Measurements from ENCODE around the gene NPHP3. TPM values are rescaled to one million over a fixed set of nuclear protein-coding genes. Genes with fewer than 3 reads are reported as not detected.

NPHP3 gene
- total and polyA plus RNA-seq, 2 of the 4 experiments (the other 2 are of a cell fraction), result 19.9 to 21.3 TPM

DNA sequence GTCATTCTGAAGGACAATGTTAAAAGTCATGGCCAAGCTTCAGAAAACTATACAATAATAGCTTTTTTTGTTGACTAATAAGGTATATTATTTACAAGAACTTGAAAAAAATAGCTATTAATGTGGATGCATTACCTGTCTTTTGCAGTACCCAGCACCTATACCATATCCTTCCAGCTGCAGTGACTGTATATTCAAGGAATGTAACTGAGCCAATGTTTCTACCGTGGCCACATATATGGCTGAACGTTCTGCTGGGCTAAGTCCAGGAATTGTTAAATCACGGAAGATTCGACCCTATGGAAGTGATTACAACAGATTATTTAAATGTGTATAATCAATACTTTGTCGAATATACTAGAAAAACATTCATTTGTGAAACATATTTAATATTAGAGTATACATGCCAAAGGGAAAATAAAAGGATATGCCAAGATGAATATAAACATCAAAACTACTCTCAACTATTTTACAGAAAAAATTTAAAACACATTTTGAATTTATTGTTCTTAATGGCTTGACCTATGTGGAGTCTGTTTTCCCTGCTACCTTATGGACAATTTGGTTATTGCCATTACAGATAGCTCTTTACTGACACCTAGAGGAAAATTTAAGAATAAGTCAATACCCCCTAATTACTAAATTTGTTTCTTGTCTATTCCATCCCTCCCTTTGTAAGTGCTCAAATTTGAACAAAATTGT is 80.2 kb downstream of the NPHP3 start:
- Histone ChIP-seq H3K4me1 (ENCODE audit: control insufficient read depth, insufficient read depth, low read length) (peaks cover 9% of the 10 kb centered on the region), H2AFZ (replicated peaks; ENCODE audit: low read length, poor library complexity) (no peak overlapping the region), H3K36me3 (ENCODE audit: control insufficient read depth, insufficient read depth, low read length) (peaks cover 3% of the 10 kb centered on the region; the same call in 1 of the 2 replicates), H3K4ac (ENCODE audit: low read depth, low read length) (peak overlapping the region; percentile 65), H3K27me3 (ENCODE audit: control insufficient read depth, insufficient read depth, low read length) (no peaks in the 10 kb centered on the region), H4K5ac (ENCODE audit: low read depth, low read length) (no peak overlapping the region), H2AK9ac (replicated peaks; ENCODE audit: low read depth, low read length, poor library complexity) (no peak overlapping the region), H2AK5ac (ENCODE audit: low read depth, low read length) (peak overlapping the region; percentile 91; the same call in 1 of the 2 replicates), H3K27ac (ENCODE audit: insufficient read depth, low read length) (no peak overlapping the region), H3K4me2 (ENCODE audit: low read depth, low read length) (no peak overlapping the region), H2BK5ac (ENCODE audit: low read depth, low read length, poor library complexity, severe bottlenecking) (peak overlapping the region; percentile 67), H4K20me1 (ENCODE audit: insufficient read depth, low read length) (no peaks in the 10 kb centered on the region), H3K56ac (ENCODE audit: extremely low read depth, insufficient read depth, low read length) (no peak overlapping the region), H2BK20ac (ENCODE audit: low read depth, low read length) (peak overlapping the region; percentile 91), H3K9me3 (ENCODE audit: control insufficient read depth, insufficient read depth, low read length) (no peaks in the 10 kb centered on the region), H2BK15ac (ENCODE audit: low read depth, low read length) (peak overlapping the region; percentile 80; the same call in 2 of the 3 replicates), H3K9ac (ENCODE audit: low read depth, low read length) (no peak overlapping the region), H3K23ac (ENCODE audit: low read depth, low read length) (no peak overlapping the region), H3K79me1 (ENCODE audit: low read depth in 1 of 2, low read length in 2 of 2) (peaks cover 0 to 5% of the 10 kb centered on the region in 2 experiments; a peak in 1 of 4 replicates), H3K18ac (ENCODE audit: low read depth, low read length) (peak overlapping the region; percentile 55; the same call in 1 of the 2 replicates), H4K91ac (ENCODE audit: insufficient read depth, low read depth, low read length) (peak overlapping the region; percentile 85), H3K9me1 (ENCODE audit: insufficient read depth, low read length) (no peaks in the 10 kb centered on the region; the same call in 1 of the 2 replicates), H4K8ac (ENCODE audit: low read depth in 2 of 2, low read length in 2 of 2) (peak overlapping the region in 1 of 2 experiments; percentile 54; a peak in 1 of 4 replicates), H2BK120ac (ENCODE audit: low read depth, low read length) (peak overlapping the region; percentile 75; the same call in 1 of the 2 replicates), H3K4me3 (ENCODE audit: insufficient read depth, low read depth, low read length) (no peak overlapping the region), H3K14ac (replicated peaks; ENCODE audit: low read depth, low read length) (peak overlapping the region; percentile 81)
- POLR2A ChIA-PET (ENCODE audit: unreplicated experiment), result no interaction called here
- intact Hi-C loops (cut with micrococcal nuclease), result loop anchor here (1.0 to 5.0 kb wide), 3 partner anchors 106 to 385 kb away; no protein-coding TSS in a partner anchor
- no CpG with 5 or more reads among the region's 5 CpGs for WGBS, 2 experiments (ENCODE audit: extremely low coverage in 2 of 2, insufficient read length in 1 of 2)
- dilution Hi-C loops (cut with HindIII; ENCODE audit: low sequenced_read_pairs, unreplicated experiment), result loop anchor here (25.0 kb wide), 1 partner anchor 105 kb away; no protein-coding TSS in a partner anchor
- in situ Hi-C loops (cut with MboI; ENCODE audit: low sequenced_read_pairs), result loop anchor here (25.0 kb wide), 1 partner anchor 380 kb away; no protein-coding TSS in a partner anchor
- peak; percentile 72 for ATAC-seq (ENCODE audit: low read depth)
- TF ChIP-seq CTCF (conservative IDR thresholded peaks at IDR 0.05; ENCODE audit: low read depth, low read length) (peak; percentile 86), SMC3 (IDR thresholded peaks at IDR 0.05; ENCODE audit: low read depth, low read length) (peak; percentile 86), MAFK (IDR thresholded peaks at IDR 0.05; ENCODE audit: low read depth, low read length) (no peak), CHD1 (IDR thresholded peaks at IDR 0.05; ENCODE audit: low read depth, low read length) (no peak), NFE2L2 (IDR thresholded peaks at IDR 0.05; ENCODE audit: low read depth, low read length) (no peak), POLR2A (IDR thresholded peaks at IDR 0.05; ENCODE audit: low read depth, low read length) (0 out of 2 replicates have a peak, but pooled peaks have one; percentile 29), RAD21 (IDR thresholded peaks at IDR 0.05; ENCODE audit: low read length) (peak; percentile 86), MAZ (IDR thresholded peaks at IDR 0.05; ENCODE audit: borderline replicate concordance, low read depth, low read length) (no peak), FOS (IDR thresholded peaks at IDR 0.05; ENCODE audit: low read depth, low read length) (no peak), CEBPB (IDR thresholded peaks at IDR 0.05; ENCODE audit: low read depth, low read length) (no peak), BHLHE40 (IDR thresholded peaks at IDR 0.05; ENCODE audit: low read depth, low read length) (no peak)
- CTCF ChIA-PET, result interaction anchor here (0.6 to 3.6 kb wide), 12 partner anchors 10 to 243 kb away, joined by 3 to 27 read pairs (median 3); partner anchors contain the start of gene DNAJC13
- DNase-seq, result peak; percentile 67
- BruUV-seq (replicated peaks), result no TSS peak
